HG02571 (cell line): ENCODE measurements around the gene XKR8.

ENCODE experiments used
- ATAC-seq: cut with Tn5 transposase; IDR thresholded peaks from one replicate; pipeline ENCODE4 v1.9.1; 2021; ENCODE audit warnings: mild to moderate bottlenecking, moderate library complexity; ENCODE audit not compliant: unreplicated experiment

Gene XKR8

DNA sequence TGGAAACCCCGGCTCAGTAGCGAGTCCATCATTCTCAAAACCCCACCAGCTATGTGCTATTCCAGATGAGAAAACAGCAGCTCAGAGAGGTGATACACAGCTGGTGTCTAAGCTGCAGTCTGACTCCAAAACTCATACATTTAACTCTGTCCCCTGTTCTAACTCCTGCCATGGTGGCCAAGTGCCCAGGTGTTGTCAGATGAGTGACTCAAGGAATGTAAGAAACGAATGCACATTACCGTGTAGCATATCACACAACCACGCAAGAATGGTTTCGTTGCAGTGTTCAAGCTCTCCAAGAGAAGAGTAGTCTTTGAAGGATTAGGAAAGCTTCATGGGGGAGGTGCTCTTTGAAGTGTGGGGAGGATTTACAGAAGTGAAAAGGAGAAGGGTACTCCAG lies 4.7 kb upstream of the XKR8 start:
- no peak for ATAC-seq

DNA sequence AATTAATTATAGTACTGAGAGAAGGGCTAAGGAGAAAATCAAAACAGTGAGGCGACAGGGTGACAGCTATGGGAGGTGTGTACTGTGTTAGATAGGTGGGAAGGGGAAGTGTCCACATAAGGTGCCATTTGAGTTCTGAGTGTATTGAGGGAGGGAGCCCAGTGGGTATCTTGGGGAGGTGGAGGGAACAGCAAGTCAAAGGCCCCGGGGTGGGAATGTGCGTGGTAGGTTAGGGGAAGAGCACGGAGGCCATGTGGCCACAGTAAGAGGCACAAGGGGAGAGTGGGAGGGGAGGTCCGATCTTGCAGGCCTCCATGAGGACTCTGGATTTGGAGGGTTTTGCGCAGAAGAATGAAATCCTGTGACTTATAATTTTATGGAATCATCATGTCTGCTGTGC lies 3.0 kb upstream of the XKR8 start:
- ATAC-seq, result no peak

DNA sequence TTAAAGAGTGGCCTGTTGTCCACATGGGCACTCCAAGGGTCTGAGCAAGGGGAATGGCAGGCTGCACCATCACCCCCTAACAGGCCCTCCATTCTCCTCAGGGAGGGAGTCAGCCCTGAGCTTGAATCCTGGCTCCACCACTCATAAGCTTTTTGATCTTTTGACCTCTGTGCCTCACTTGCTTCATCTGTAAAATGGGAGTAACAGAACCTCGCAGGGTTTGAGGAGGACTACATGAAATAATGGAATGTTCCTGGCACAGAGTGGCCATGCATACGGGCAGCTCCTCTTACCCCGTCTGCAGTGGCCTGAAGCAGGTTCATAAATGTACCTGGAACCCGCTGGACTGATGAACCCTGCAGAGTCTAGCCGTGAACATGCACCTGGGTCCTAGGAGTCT lies 2.1 kb upstream of the XKR8 start:
- no peak for ATAC-seq

DNA sequence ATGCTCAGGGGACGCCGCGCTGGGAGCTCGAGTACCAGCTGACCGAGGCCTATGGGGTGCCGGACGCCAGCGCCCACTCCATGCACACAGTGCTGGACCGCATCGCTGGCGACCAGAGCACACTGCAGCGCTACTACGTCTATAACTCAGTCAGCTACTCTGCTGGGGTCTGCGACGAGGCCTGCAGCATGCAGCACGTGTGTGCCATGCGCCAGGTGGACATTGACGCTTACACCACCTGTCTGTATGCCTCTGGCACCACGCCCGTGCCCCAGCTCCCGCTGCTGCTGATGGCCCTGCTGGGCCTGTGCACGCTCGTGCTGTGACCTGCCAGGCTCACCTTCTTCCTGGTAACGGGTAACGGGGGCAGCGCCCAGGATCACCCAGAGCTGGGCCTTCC lies 1.3 kb upstream of the XKR8 start:
- ATAC-seq, result no peak

DNA sequence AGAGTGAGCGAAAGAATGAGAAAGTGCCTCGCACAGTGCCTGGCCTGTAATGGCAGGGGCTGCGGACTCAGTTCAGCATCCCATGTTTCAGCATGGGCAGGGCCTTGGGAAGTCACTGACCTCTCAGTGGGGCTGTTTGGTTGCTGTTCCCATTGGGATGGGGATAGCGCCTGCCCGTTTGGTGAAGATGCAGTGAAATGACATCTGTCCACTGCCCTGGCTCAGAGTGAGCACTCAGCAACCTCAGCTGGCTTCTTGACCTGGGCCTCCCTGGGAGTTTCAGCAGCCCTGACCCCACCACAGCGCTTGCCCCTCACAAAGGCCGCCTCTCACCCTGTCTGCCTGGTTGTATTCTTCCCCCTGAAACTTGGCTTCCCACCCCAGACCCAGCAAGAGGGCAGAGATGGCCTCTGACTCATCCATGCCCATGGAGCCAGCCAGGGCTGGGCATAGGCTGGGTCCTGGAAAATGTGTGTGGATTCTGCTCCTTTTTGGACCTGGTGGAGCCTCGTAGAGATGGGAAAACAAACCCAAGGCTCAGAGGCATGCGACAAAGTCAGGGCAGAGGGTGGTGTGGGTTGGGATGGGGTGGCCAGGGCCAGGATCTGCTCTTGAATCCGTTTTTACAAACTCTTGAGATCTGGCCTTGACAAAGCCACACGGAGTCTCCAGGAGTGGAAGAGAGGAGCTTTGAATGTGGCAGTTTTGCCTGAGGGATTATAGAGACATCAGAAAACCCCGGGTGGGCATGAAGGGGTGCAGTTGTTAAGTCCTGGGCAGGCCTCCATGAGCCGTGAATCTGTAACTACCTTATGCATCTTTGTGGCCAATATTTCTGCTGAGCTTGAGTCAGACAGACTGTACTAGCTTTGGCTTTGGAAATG lies 1.2 kb downstream of the XKR8 start:
- ATAC-seq, result no peak

DNA sequence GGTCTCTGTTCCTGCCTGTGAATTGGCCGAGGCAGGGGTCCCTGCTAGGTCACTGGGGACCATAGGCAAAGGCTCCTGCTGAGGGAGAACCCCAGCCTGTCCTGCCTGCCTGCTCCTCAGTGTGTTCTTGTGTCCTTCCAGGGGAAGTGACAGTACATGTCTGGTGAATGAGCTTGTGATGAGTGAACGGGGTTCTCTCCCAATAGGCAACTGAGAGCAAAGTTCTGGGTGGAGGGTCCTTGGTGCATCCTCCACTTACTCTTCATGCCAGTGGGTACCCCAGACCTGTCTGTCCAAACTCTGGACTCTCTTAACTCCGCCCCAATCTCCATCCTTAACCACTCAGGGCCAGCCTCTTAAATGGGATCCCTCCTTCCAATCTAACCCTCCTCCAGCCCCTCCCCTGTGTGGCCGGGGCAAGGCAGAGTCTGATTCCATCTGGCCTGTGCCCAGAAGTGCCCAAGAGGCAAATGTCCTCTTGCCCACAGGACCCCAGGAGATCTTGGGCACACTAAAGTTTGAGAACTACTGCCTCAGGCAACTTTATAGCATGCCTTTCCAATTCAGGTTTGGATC lies 2.0 kb downstream of the XKR8 start:
- ATAC-seq, result no peak

DNA sequence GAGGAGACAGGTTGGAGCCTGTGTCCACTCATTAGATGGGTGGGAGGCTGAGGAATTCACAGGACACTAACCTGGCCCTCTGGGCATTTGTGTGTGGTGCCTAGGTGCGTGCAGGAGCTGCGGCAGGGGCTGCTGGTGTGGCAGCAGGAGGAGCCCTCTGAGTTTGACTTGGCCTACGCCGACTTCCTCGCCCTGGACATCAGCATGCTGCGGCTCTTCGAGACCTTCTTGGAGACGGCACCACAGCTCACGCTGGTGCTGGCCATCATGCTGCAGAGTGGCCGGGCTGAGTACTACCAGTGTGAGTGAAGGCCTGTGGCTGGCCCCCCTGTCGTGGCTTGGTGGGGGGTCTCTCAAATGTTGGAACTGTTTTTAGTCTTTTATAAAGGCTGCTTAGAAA lies 3.6 kb downstream of the XKR8 start:
- no peak for ATAC-seq

DNA sequence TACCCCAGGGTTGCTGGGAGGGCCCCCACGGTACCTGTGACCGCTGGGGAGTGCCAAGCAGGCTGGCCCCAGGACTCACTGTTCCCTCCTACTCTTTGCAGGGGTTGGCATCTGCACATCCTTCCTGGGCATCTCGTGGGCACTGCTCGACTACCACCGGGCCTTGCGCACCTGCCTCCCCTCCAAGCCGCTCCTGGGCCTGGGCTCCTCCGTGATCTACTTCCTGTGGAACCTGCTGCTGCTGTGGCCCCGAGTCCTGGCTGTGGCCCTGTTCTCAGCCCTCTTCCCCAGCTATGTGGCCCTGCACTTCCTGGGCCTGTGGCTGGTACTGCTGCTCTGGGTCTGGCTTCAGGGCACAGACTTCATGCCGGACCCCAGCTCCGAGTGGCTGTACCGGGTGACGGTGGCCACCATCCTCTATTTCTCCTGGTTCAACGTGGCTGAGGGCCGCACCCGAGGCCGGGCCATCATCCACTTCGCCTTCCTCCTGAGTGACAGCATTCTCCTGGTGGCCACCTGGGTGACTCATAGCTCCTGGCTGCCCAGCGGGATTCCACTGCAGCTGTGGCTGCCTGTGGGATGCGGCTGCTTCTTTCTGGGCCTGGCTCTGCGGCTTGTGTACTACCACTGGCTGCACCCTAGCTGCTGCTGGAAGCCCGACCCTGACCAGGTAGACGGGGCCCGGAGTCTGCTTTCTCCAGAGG lies 6.8 kb downstream of the XKR8 start:
- ATAC-seq, result no peak

DNA sequence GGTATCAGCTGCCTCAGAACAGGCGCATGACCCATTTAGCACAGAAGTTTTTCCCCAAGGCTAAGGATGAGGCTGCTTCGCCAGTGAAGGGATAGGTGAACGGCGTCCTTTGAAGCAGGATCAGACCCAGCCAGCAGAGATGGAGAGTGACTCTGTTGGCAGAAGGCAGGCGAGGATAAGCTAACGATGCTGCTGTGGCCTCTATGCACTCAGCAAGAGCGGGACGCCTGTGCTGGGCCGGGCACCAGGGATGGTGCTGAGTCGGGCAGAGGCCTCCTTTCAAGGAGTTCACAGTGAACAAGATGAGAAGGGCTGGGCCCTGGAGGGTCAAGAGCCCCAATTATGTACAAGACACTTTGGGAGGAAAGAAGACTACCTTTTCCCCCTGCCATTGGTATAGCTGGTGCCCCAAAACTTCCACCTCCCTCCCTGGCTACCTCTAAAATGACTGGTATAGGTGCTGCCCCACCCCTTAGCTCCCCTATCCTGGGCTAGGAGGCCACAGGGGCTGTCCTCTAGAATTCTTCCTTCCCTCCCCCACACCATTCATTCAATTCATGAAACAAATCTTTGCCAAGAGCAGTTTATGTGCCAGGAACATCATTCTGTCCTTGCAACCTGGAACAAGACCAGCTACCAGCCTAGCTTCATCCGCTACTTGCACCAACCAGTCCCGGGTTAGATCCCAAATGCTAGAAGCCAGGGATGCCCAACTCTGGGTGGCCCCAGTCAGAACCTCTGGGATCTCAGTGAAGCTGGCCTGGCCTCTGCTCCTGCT lies 7.5 kb downstream of the XKR8 start:
- ATAC-seq, result no peak

DNA sequence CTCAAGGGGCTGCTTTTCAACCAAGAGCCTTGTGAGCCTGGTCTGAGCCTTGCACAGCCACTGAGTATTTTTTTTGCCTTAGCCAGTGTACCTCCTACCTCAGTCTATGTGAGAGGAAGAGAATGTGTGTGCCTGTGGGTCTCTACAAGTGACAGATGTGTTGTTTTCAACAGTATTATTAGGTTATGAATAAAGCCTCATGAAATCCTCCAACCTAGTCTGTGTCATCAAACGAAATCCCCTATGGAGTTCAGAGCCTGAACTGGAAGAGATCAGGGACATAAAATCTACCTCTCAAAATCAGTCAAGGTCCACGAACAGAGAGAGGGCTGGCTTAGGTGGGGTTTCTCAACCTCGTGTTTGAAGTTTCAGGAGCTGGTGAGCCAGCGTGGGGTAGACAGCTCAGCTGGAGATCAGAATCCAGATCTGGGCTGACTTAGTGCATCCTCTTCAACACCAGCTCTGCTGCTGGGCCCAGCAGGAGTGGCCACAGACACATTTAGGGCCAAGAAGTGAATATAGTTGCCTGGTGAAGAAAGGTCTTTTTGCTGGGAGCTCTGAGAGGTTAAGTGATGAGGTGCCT lies 8.2 kb downstream of the XKR8 start:
- ATAC-seq, result no peak

DNA sequence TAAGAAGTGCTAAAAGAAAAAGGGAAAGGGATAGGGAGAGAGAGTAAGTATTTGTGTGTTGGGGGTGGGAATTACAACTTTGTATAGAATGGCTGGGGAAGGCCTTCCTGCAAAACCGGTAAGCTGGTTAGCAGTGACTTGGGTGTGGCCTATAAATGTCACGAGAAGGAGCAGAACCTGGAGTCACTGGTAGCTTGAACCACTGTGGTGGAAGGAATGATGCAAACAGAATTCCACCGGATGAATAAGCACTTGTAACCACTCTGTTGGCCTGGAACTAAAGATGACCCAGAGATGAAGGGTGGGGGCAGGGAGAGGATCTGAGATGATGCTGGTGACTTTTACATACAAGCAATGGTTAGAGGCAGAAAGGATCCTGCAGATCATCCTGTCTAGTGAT lies 8.9 kb downstream of the XKR8 start:
- no peak for ATAC-seq

DNA sequence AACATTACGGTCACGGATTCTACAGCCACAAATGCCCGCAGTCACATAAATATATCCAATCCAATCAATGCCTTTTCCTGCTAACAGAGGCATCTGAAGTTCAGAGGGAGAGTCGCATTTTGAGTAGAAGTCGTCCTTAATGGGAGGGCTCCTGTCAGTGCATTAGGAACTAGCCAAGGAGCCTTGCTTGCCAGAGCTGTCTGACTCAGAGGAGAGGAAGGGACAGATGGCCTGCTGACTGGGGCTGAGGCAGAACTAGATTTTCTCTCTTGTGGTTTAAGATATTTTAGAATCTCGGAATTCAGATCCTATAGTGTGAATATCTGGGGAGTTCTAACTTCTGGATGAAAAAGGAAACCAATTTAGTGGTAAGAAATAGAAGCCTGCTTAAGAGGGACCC lies 10.6 kb downstream of the XKR8 start:
- ATAC-seq, result no peak

DNA sequence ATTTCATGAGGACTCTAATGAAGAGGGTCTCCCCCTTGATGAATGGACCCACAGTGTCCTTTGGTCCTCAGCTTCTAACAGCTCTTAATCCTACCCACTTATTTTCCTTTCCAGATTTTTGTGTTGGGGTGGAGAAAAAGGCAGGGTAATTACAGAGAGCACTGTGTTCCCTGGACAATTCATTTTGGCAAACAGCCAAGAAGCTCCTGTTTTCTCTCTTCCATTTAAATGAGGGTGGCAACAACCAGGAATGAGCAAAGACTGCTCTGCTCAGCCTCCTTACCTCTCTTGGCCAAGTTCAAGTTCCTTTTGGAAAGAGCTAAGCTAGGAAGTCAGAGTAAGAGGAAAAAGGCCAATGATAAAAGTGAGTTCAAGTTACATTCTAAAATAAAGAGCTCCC lies 11.9 kb downstream of the XKR8 start:
- ATAC-seq, result no peak

DNA sequence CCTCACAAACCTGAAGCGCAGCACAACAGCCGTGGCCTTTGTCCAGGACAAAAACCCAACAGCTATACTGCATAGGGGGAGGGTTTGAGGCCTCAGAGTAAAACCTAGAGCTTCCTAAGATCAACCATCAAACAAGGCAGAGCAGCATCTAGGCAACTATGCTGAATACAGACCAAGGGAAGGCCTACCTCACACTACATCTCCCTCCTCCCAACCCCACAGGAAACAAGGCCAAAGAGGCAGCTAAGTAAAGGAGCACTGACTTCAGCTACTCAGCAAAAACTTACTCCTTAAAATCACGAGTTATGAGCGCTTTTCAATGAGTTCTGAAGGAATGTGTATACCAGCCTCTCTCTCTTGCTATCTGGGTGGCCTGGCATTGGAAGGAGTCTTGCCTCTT lies 12.4 kb downstream of the XKR8 start:
- no peak for ATAC-seq

DNA sequence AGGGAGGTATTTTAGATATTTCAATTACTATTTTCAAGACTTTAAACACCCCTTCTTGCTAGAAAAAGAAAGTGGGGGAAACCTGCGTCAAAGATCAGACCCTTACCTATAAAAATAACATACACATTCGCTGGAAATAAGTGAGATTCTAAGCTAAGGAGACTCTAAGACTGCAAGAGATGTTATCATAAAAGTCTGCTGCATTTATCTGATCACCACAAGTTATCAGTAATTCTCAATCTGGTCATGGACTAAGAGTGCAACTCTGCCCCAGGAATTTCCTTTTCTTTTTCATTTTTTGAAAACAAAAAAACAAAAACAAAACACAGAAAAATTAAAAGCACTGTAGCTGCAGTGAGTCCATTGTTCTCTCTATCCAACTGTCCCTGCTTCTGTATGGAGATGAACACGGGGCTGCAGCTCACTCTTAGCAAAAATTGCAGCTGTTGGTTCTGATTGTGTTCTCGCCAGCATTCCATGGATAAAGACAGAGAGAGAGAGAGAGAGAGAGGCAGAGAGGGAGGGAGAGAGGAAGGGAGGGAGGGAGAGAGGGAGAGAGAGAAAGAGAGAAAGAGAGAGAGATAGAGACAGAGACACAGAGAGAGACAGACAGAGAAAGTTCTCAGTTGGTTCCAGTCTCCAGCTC lies 14.1 kb downstream of the XKR8 start:
- no peak for ATAC-seq

DNA sequence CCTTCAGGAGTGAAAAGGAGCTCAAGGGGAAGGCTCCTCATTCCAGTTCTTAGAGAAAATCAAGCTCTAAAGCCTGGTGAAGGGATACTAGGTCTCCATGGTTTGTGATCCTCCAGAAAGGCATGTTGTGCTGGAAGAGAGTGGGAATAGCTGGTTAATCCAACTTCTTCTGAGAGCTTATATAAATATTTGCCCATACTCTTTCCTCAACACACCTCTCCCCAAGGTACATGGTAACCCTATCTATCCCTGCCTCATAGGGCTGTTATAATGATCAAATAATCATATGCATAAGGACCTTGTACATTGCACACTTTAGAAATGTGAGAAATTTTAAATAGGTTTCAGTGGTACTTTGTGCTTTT lies 14.6 kb downstream of the XKR8 start:
- ATAC-seq, result no peak

DNA sequence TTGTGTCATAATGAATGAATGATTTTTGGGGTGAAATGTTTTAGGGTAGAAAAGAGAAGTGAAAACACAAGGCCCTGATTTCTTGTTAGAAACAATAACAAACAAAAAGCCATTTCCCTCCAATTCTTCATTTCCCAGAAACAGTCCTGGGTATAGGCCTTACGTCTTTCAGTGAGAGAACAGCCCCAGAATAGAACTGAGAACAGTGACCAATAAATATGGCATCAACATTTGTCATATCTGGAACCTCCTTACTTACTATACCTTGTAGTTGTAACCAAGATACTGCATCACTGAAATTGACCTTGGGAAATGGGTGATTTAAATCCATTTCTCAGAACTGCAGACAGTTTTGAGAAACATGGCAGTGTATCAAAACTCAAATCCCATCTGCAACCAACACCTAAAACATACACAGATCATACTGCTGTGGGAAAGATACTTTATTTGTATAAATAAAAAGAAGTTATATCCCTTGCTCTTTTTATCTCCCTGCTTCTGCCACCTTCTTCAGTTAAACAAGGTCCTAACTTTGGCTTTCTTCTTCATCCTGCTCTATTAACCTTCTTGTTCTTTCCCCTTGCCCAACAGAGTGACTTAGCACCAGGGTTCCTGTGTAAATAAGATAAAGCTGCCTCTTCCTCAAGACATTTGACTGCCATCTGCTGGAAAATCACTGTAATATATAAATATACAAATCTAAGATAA lies 19.5 kb downstream of the XKR8 start:
- no peak for ATAC-seq

DNA sequence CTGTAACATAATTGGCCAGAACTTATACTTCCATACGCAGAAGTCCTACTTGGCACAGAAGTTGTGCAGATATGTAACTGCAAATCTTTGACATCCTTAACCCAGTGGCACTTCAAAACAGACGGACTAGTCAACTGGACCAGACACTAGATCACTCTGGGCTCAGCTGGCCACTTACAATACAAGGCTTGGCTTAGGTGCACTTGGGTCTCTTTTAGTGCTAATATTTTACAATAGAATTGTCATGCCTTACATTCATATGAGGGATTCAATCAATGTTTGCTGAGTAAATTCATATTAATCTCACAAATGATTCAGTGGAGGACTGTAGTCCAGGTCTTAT lies 20.1 kb downstream of the XKR8 start:
- no peak for ATAC-seq

DNA sequence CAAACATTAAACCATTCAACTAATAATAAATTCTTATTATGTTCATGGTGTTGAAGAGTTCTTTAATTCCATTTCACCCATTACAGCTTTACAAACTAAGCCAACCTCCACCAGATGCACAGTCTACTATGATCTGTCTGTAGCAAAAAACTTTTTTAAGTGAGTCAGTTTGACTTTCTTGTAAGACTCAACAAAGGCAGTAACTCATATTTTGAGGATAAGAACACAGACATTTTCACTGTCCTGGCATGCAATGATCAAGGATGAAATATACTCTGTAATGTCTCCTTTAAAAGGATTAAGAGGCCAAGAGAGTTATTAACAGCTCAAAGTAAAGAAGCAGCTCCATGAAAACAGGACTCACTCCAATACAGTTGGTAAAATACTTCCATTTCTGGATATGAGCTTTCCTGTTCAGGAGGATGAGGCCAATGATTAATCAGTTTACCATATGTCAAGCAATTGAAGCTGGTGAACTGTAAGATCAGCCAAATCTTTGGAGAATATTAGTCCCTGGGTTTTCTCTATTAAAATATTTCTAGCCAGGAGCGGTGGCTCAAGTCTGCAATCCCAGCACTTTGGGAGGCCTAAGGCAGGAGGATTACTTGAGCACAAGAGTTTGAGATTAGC lies 20.6 kb downstream of the XKR8 start:
- no peak for ATAC-seq

DNA sequence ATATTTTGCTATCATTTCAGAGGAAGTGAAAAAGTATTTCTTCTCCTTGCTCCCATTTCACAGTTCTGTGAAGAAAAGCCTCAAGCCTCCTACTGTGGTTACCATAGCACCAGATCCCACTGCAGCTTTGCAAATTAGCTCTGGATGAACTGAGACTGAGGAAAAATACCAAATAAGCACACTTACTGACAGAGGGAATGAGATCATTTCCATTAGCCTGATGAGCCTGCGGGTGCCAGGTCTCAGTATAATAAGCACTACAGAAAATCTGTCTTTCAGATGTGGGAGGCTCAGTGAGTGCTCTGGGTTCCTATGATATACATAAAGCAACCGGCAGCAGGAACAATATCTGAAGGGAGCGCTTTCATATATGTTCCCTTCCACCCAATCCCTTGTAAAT lies 21.4 kb downstream of the XKR8 start:
- ATAC-seq, result no peak
